Stimulated activated CD4-positive, alpha-beta T cell treated with anti-CD3 and anti-CD28 coated beads, Interleukin-1b, Interleukin-23, amount 100 ng/mL, for 24 hours (primary cell): ENCODE results near the gene CEACAM5.
"Not testable (repeated sequence)": the region's sequence is repeated elsewhere in the genome, so short reads cannot be mapped to it uniquely, and the experiment has no call there.

Source experiments
- DNase-seq, 4 experiments: peaks; one replicate each; pipeline ENCODE4 v3.0.0-alpha.2; 2020; ENCODE audit warnings: low read depth in 4 of 4, low spot score in 1 of 4

Gene CEACAM5

GRCh38 chr19:41700381-41701195 lies 7.8 kb upstream of the CEACAM5 start:
- no peak for DNase-seq

GRCh38 chr19:41701401-41702075 lies 6.9 kb upstream of the CEACAM5 start:
- no peak for DNase-seq

GRCh38 chr19:41702171-41702651 lies 6.2 kb upstream of the CEACAM5 start:
- DNase-seq = no peak

DNA sequence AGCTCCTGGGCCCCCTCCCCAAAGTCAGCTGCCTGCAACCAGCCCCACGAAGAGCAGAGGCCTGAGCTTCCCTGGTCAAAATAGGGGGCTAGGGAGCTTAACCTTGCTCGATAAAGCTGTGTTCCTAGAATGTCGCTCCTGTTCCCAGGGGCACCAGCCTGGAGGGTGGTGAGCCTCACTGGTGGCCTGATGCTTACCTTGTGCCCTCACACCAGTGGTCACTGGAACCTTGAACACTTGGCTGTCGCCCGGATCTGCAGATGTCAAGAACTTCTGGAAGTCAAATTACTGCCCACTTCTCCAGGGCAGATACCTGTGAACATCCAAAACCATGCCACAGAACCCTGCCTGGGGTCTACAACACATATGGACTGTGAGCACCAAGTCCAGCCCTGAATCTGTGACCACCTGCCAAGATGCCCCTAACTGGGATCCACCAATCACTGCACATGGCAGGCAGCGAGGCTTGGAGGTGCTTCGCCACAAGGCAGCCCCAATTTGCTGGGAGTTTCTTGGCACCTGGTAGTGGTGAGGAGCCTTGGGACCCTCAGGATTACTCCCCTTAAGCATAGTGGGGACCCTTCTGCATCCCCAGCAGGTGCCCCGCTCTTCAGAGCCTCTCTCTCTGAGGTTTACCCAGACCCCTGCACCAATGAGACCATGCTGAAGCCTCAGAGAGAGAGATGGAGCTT lies 4.7 kb upstream of the CEACAM5 start:
- DNase-seq = no peak

GRCh38 chr19:41705393-41706174 lies 2.8 kb upstream of the CEACAM5 start:
- peak in 2 of 4 experiments; percentile 9 to 28 for DNase-seq

GRCh38 chr19:41706741-41707501 lies 1.5 kb upstream of the CEACAM5 start:
- DNase-seq = peak; percentile 21 to 57 (median 54)

DNA sequence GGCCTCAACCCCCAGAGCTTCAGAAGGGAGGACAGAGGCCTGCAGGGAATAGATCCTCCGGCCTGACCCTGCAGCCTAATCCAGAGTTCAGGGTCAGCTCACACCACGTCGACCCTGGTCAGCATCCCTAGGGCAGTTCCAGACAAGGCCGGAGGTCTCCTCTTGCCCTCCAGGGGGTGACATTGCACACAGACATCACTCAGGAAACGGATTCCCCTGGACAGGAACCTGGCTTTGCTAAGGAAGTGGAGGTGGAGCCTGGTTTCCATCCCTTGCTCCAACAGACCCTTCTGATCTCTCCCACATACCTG lies 969 bp upstream of the CEACAM5 start:
- no peak for DNase-seq

GRCh38 chr19:41707871-41708371 lies 505 bp upstream of the CEACAM5 start:
- DNase-seq = no peak

- DNase-seq = not testable (repeated sequence)
Observed at GRCh38 chr19:41709516-41709915, 1.1 kb downstream of the CEACAM5 start.

GRCh38 chr19:41709951-41710645 lies 1.7 kb downstream of the CEACAM5 start:
- DNase-seq = no peak

GRCh38 chr19:41711376-41712261 lies 3.2 kb downstream of the CEACAM5 start:
- no peak for DNase-seq

DNA sequence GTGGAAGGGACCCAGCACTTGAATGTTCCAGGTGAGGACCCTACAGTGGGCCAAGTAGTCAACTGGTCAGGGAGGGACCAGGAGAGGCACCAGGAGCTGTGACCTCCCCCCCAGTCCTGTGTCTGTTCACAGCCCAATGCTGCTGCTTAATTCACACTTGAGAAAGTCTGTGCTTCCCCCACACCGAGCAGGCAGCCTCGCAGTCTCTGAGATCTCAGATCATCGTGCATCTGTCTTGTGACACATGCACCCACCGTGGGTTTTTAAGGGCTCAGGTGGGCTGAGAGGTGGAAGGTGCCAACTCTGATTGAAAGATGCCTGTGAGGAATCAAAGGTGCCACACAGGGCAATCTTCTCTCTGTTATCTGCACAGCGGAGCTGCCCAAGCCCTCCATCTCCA lies 6.2 kb downstream of the CEACAM5 start:
- DNase-seq = no peak

GRCh38 chr19:41718761-41719160 lies 10.3 kb downstream of the CEACAM5 start:
- DNase-seq = no peak

GRCh38 chr19:41720103-41720502 lies 11.7 kb downstream of the CEACAM5 start:
- DNase-seq = no peak

- DNase-seq = no peak
Observed at GRCh38 chr19:41726493-41726892, 18.1 kb downstream of the CEACAM5 start.

DNA sequence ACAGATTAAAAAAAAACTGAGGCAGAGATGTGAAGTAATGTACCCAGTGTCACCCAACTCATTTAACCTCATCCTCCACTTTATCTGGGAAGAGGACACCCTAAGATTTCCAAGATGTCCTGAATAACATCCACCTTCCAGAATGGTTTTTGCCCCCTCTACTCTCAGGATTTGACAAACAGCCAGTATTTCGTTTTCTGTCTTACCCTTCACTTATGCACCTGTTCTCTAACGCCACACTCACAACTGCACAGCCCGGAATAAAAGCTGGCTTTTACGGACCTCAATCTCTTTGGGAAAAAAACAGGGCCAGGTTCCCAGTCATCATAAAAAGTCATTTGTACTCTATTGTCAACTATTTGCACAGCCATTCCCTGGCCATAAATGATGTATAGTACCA lies 25.7 kb downstream of the CEACAM5 start:
- DNase-seq = no peak

DNA sequence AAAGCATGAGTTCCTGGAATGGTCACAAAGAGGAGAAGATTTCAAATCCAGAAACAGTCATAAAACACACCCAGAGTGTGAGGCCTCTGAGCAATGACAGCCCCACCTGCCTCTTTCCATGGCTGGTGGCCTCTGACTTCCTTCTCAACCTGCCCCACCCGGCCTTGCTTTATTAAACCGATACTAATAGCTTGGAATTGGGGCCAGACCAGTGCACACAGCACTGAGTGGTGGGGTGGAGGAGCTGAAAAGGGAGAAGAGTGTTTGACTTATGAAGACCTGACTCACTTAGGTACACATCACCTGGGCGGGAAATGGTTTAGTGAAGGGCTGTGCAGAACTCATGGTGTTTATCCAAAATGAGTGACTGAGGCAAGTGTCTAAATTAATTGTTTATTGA lies 26.2 kb downstream of the CEACAM5 start:
- no peak for DNase-seq

- no peak for DNase-seq
Observed at GRCh38 chr19:41735071-41735600, 26.7 kb downstream of the CEACAM5 start.
